Colonic mucosa (tissue), 4 donors: ENCODE results near the gene UNC5B. TPM values are rescaled to one million over a fixed set of nuclear protein-coding genes. Genes with fewer than 3 reads are reported as not detected.

Experiments used
- DNase-seq: peaks from one replicate; pipeline ENCODE4 v3.0.0-alpha.2; 2020
- H3K27ac ChIP-seq: fragments of 200-600 bp; one replicate; pipeline ENCODE4 v1.8.0; 2021
- H3K27me3 ChIP-seq: fragments of 200-600 bp; one replicate; pipeline ENCODE4 v1.8.0; 2021
- H3K36me3 ChIP-seq: fragments of 200-600 bp; one replicate; pipeline ENCODE4 v1.8.0; 2021
- H3K4me1 ChIP-seq: fragments of 200-600 bp; one replicate; pipeline ENCODE4 v1.8.0; 2021; ENCODE audit warnings: mild to moderate bottlenecking
- H3K4me3 ChIP-seq: fragments of 200-600 bp; one replicate; pipeline ENCODE4 v1.8.0; 2021
- H3K9ac ChIP-seq, 2 donors: one replicate each; pipeline ENCODE4 v1.7.0; 2013; ENCODE audit warnings: control low read depth in 2 of 2, low read depth in 2 of 2, low read length in 2 of 2
- H3K9me3 ChIP-seq: fragments of 200-600 bp; one replicate; pipeline ENCODE4 v1.8.0; 2021
- CTCF ChIP-seq: fragments of 200-600 bp; IDR thresholded peaks from one replicate; pipeline ENCODE4 v1.8.0; 2022; ENCODE audit warnings: antibody characterized with exemption, mild to moderate bottlenecking
- intact Hi-C: fragments of 100-400 bp; cut with DNase I; formaldehyde crosslinking; loops from one replicate; pipeline ENCODE4 v1.14.1; 2022
- total RNA-seq, 2 donors: library from RNA; stranded (reverse); fragmentation: NEBNext Ultra II Directional in 1 of 2; extraction: Animal tissue kit (Norgen Biotek cat#: 25700) in 1 of 2; gene quantifications; one replicate each; pipeline ENCODE4 v1.2.1, GENCODE V29; 2021
- donor health status: healthy.
- donor health status: DM: no; HTN: no; CAD: no.
- donor health status: DM: no; HTN: no; CAD: no.

Gene UNC5B
- total RNA-seq, 2 donors from 2014 or later, result 18.4 to 18.5 TPM

- peaks cover 20% of the 10 kb centered on the region for H3K4me1 ChIP-seq
- H3K4me3 ChIP-seq, result no peak overlapping the region
- no peaks in the 10 kb centered on the region for H3K27me3 ChIP-seq
- intact Hi-C loops, result no loop called here
- no peaks in the 10 kb centered on the region for H3K9me3 ChIP-seq
- H3K9ac ChIP-seq, result no peak overlapping the region
- no peak for DNase-seq
- TF ChIP-seq CTCF, result no peak
- no peak overlapping the region for H3K27ac ChIP-seq
- H3K36me3 ChIP-seq, result no peaks in the 10 kb centered on the region
Observed at GRCh38 chr10:71345694-71346093, 133.3 kb downstream of the UNC5B start.

- Histone ChIP-seq H3K4me1 (peaks cover 20% of the 10 kb centered on the region), H3K4me3 (no peak overlapping the region), H3K36me3 (no peaks in the 10 kb centered on the region), H3K27ac (no peak overlapping the region), H3K27me3 (no peaks in the 10 kb centered on the region), H3K9me3 (no peaks in the 10 kb centered on the region), H3K9ac (no peak overlapping the region)
- intact Hi-C loops, result no loop called here
- no peak for DNase-seq
- no peak for TF ChIP-seq CTCF
Observed at GRCh38 chr10:71346731-71347130, 134.4 kb downstream of the UNC5B start.

GRCh38 chr10:71347587-71348395 is 135.4 kb downstream of the UNC5B start:
- H3K36me3 ChIP-seq, result no peaks in the 10 kb centered on the region
- TF ChIP-seq CTCF, result no peak
- DNase-seq, result peak; percentile 71

GRCh38 chr10:71348850-71349249 is 136.5 kb downstream of the UNC5B start:
- H3K4me1 ChIP-seq, result peaks cover 8% of the 10 kb centered on the region
- no peaks in the 10 kb centered on the region for H3K36me3 ChIP-seq
- H3K9ac ChIP-seq, result no peak overlapping the region
- intact Hi-C loops, result no loop called here
- no peak overlapping the region for H3K27ac ChIP-seq
- no peaks in the 10 kb centered on the region for H3K27me3 ChIP-seq
- TF ChIP-seq CTCF, result no peak
- no peaks in the 10 kb centered on the region for H3K9me3 ChIP-seq
- H3K4me3 ChIP-seq, result no peak overlapping the region
- DNase-seq, result no peak

More at GRCh38 chr10:71347587-71348395, 135.4 kb downstream of the UNC5B start:
- Histone ChIP-seq H3K27ac (no peak overlapping the region), H3K9me3 (no peaks in the 10 kb centered on the region), H3K27me3 (no peaks in the 10 kb centered on the region), H3K9ac (no peak overlapping the region), H3K4me3 (no peak overlapping the region), H3K4me1 (peaks cover 17% of the 10 kb centered on the region)
- intact Hi-C loops, result no loop called here

GRCh38 chr10:71349406-71349805 is 137.0 kb downstream of the UNC5B start:
- intact Hi-C loops, result no loop called here
- Histone ChIP-seq H3K9me3 (no peaks in the 10 kb centered on the region), H3K36me3 (no peaks in the 10 kb centered on the region), H3K4me3 (no peak overlapping the region), H3K27ac (no peak overlapping the region), H3K27me3 (no peaks in the 10 kb centered on the region), H3K9ac (no peak overlapping the region), H3K4me1 (peaks cover 8% of the 10 kb centered on the region)
- TF ChIP-seq CTCF, result no peak
- DNase-seq, result no peak
